Neural progenitor cell (in vitro differentiated cells): ENCODE measurements around the gene ABHD12. TPM values are rescaled to one million over a fixed set of nuclear protein-coding genes. Genes with fewer than 3 reads are reported as not detected.

Experiments
- DNase-seq: peaks from one replicate; pipeline ENCODE4 v3.0.0-alpha.2; 2016; ENCODE audit warnings: low spot score
- H2AFZ ChIP-seq: fragments of 200-600 bp; sonication (generic); replicated peaks from 2 replicates; pipeline ENCODE4 v1.6.1; 2016; ENCODE audit warnings: antibody characterized with exemption
- H3F3A ChIP-seq: fragments of 200-600 bp; sonication (generic); 2 replicates; pipeline ENCODE4 v1.6.1; 2016; ENCODE audit warnings: antibody characterized with exemption, low read depth
- H3K27ac ChIP-seq: fragments of 200-600 bp; sonication (generic); 2 replicates; pipeline ENCODE4 v1.5.1; 2016; ENCODE audit warnings: mild to moderate bottlenecking
- H3K27me3 ChIP-seq: fragments of 200-600 bp; sonication (generic); 2 replicates; pipeline ENCODE4 v1.6.1; 2016; ENCODE audit warnings: mild to moderate bottlenecking, moderate library complexity
- H3K36me3 ChIP-seq: fragments of 200-600 bp; sonication (generic); 2 replicates; pipeline ENCODE4 v1.5.1; 2016
- H3K4me1 ChIP-seq: fragments of 200-600 bp; sonication (generic); 2 replicates; pipeline ENCODE4 v1.6.1; 2016; ENCODE audit warnings: mixed run types
- H3K4me2 ChIP-seq: fragments of 200-600 bp; sonication (generic); 2 replicates; pipeline ENCODE4 v1.6.1; 2016
- H3K4me3 ChIP-seq: fragments of 200-600 bp; sonication (generic); 2 replicates; pipeline ENCODE4 v1.5.1; 2016
- H3K79me2 ChIP-seq: fragments of 200-600 bp; sonication (generic); 2 replicates; pipeline ENCODE4 v1.6.1; 2016; ENCODE audit warnings: low read depth
- H3K9ac ChIP-seq: fragments of 200-600 bp; sonication (generic); 2 replicates; pipeline ENCODE4 v1.6.1; 2016
- H3K9me3 ChIP-seq: fragments of 200-600 bp; sonication (generic); 2 replicates; pipeline ENCODE4 v1.5.1; 2016; ENCODE audit warnings: low read depth
- H4K20me1 ChIP-seq: fragments of 200-600 bp; sonication (generic); 2 replicates; pipeline ENCODE4 v1.6.1; 2016; ENCODE audit warnings: low read depth
- H3K27ac Mint-ChIP-seq: 3 replicates; pipeline ENCODE4 v1.8.0; 2021; ENCODE audit warnings: mixed read lengths
- H3K27me3 Mint-ChIP-seq: 2 replicates; pipeline ENCODE4 v1.8.0; 2022; ENCODE audit warnings: low read depth, mild to moderate bottlenecking, inconsistent platforms, moderate library complexity, mixed read lengths; ENCODE audit not compliant: insufficient read depth
- H3K36me3 Mint-ChIP-seq: 3 replicates; pipeline ENCODE4 v1.8.0; 2021; ENCODE audit warnings: mixed read lengths
- H3K4me1 Mint-ChIP-seq: 3 replicates; pipeline ENCODE4 v1.8.0; 2021; ENCODE audit warnings: mixed read lengths
- H3K4me3 Mint-ChIP-seq: 3 replicates; pipeline ENCODE4 v1.8.0; 2021; ENCODE audit warnings: mild to moderate bottlenecking, moderate library complexity, mixed read lengths
- H3K9me3 Mint-ChIP-seq: 3 replicates; pipeline ENCODE4 v1.8.0; 2020; ENCODE audit warnings: mixed read lengths
- EZH2 ChIP-seq: fragments of 200-600 bp; sonication (generic); IDR thresholded peaks from 2 replicates; pipeline ENCODE4 v1.6.1; 2017; ENCODE audit warnings: antibody characterized with exemption, mild to moderate bottlenecking, moderate library complexity
- EZH2phosphoT487 ChIP-seq: fragments of 200-600 bp; sonication (generic); IDR thresholded peaks from 2 replicates; pipeline ENCODE4 v1.6.1; 2017; ENCODE audit warnings: antibody characterized with exemption
- total RNA-seq: library from RNA; depleted of rRNA; stranded (reverse); fragments of >200 nt; gene quantifications from 2 replicates; pipeline ENCODE4 v1.2.3, GENCODE V29; 2015; ENCODE audit warnings: low replicate concordance
- TF ChIP-seq, protein P1 (sequence below): fragments of 200-600 bp; sonication (generic); IDR thresholded peaks from 2 replicates; pipeline ENCODE4 v1.5.1; 2017; ENCODE audit warnings: antibody characterized with exemption, mild to moderate bottlenecking

The ABHD12 gene
- total RNA-seq, 1 donor from 2014 or later, result 20.8 TPM

DNA sequence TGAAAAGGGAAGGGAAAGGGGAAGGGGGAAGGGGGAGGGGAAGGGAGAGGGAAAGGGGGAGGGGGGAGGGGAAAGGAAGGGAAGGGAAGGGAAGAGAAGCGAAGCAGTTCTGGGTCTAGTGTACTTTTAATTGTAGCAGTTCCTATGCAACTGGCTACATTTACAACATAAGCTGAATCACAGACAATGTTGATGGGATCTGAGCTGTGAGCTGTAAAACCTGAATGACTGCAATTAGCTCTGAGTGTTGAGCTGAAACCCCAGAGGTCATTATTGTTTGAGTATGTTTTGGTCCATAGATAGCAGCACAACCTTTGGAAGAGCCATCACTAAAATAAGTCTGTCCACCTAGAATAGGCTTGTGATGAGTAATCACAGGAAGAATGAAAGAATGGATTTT lies 7.2 kb upstream of the ABHD12 start:
- Mint-ChIP-seq H3K27me3 (peaks cover 2% of the 10 kb centered on the region), H3K4me3 (no peak overlapping the region), H3K36me3 (peaks cover 4% of the 10 kb centered on the region), H3K4me1 (peaks cover 16% of the 10 kb centered on the region), H3K9me3 (peaks cover 20% of the 10 kb centered on the region), H3K27ac (no peak overlapping the region)
- Histone ChIP-seq H3K4me3 (no peak overlapping the region), H3F3A (peaks cover 5% of the 10 kb centered on the region), H3K27ac (no peak overlapping the region), H2AFZ (no peak overlapping the region), H4K20me1 (no peaks in the 10 kb centered on the region), H3K4me1 (no peaks in the 10 kb centered on the region), H3K9me3 (peaks cover 4% of the 10 kb centered on the region), H3K36me3 (no peaks in the 10 kb centered on the region), H3K79me2 (no peaks in the 10 kb centered on the region), H3K9ac (no peak overlapping the region), H3K27me3 (no peaks in the 10 kb centered on the region), H3K4me2 (no peak overlapping the region)
- TF ChIP-seq EZH2phosphoT487 (no peak), EZH2 (no peak)
- TF ChIP-seq, protein P1, sequence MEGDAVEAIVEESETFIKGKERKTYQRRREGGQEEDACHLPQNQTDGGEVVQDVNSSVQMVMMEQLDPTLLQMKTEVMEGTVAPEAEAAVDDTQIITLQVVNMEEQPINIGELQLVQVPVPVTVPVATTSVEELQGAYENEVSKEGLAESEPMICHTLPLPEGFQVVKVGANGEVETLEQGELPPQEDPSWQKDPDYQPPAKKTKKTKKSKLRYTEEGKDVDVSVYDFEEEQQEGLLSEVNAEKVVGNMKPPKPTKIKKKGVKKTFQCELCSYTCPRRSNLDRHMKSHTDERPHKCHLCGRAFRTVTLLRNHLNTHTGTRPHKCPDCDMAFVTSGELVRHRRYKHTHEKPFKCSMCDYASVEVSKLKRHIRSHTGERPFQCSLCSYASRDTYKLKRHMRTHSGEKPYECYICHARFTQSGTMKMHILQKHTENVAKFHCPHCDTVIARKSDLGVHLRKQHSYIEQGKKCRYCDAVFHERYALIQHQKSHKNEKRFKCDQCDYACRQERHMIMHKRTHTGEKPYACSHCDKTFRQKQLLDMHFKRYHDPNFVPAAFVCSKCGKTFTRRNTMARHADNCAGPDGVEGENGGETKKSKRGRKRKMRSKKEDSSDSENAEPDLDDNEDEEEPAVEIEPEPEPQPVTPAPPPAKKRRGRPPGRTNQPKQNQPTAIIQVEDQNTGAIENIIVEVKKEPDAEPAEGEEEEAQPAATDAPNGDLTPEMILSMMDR, result no peak
- no peak for DNase-seq

DNA sequence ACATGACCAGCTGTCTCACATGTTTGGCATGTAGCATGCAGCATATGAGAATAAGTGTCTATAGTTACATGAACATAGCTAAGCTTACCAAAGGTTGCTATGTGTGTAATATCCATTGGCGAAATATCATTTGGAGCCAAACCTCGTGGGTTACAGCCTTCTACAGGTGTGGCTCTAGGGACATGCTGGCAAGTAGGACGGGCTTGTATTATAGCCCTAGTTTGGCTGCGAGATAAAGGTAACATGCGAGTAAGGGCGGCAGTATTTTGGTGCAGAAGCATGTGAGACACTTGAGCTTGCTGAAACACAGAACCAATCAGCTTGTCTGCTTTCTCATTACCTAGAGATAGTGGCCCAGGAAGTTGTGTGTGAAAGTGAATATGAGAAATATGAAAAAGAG lies 6.5 kb upstream of the ABHD12 start:
- Histone ChIP-seq H3F3A (peaks cover 5% of the 10 kb centered on the region), H2AFZ (no peak overlapping the region), H4K20me1 (no peaks in the 10 kb centered on the region), H3K9ac (no peak overlapping the region), H3K27me3 (no peaks in the 10 kb centered on the region), H3K79me2 (no peaks in the 10 kb centered on the region), H3K4me2 (no peak overlapping the region), H3K4me1 (no peaks in the 10 kb centered on the region), H3K36me3 (no peaks in the 10 kb centered on the region), H3K27ac (no peak overlapping the region), H3K4me3 (no peak overlapping the region), H3K9me3 (peaks cover 4% of the 10 kb centered on the region)
- H3K4me3 Mint-ChIP-seq, result no peak overlapping the region
- H3K27ac Mint-ChIP-seq, result no peak overlapping the region
- H3K4me1 Mint-ChIP-seq, result peaks cover 16% of the 10 kb centered on the region
- H3K36me3 Mint-ChIP-seq, result no peaks in the 10 kb centered on the region
- no peak for DNase-seq
- TF ChIP-seq, protein P1, result no peak
- no peak for TF ChIP-seq EZH2phosphoT487
- TF ChIP-seq EZH2, result no peak
- H3K27me3 Mint-ChIP-seq, result peaks cover 2% of the 10 kb centered on the region
- H3K9me3 Mint-ChIP-seq, result peaks cover 14% of the 10 kb centered on the region

DNA sequence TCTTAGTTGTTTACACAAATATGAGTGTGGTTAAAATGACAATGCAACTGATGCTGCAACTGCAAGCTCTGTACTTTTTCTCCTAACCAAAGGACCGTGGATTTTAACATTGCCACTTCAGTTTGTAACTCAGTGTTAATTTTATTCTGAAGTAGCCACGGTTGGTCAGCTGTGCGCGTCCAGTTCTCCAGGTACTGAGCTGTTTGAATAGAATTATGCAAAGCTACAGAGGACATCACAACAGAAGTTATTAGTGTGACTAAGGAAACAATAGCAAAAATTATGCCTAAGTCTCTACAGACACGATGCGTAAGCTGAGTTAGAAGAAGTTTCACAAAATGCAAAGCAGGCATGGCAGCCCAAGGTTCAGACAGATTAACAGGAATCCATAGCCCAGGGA lies 4.4 kb upstream of the ABHD12 start:
- no peak for TF ChIP-seq EZH2phosphoT487
- TF ChIP-seq EZH2, result no peak
- TF ChIP-seq, protein P1, result no peak
- H3K36me3 Mint-ChIP-seq, result no peaks in the 10 kb centered on the region
- Histone ChIP-seq H3K4me2 (no peak overlapping the region), H3K79me2 (peaks cover 2% of the 10 kb centered on the region), H3K4me3 (no peak overlapping the region), H2AFZ (no peak overlapping the region), H3K36me3 (no peaks in the 10 kb centered on the region), H3K9ac (no peak overlapping the region), H3K27ac (no peak overlapping the region), H3K27me3 (no peaks in the 10 kb centered on the region), H3K9me3 (no peaks in the 10 kb centered on the region), H3F3A (peaks cover 11% of the 10 kb centered on the region), H4K20me1 (no peaks in the 10 kb centered on the region), H3K4me1 (no peaks in the 10 kb centered on the region)
- H3K27me3 Mint-ChIP-seq, result peaks cover 2% of the 10 kb centered on the region
- H3K9me3 Mint-ChIP-seq, result peaks cover 6% of the 10 kb centered on the region
- H3K27ac Mint-ChIP-seq, result no peak overlapping the region
- peaks cover 19% of the 10 kb centered on the region for H3K4me1 Mint-ChIP-seq
- H3K4me3 Mint-ChIP-seq, result no peak overlapping the region
- DNase-seq, result no peak
